ENCODE measurements around the gene VANGL2.

GRCh38 chr1:160374306-160375110, 25.9 kb upstream of the VANGL2 start:
- no peak for TF ChIP-seq POLR2A (IDR thresholded peaks at IDR 0.05; ENCODE audit: low read depth, low read length)
- TF ChIP-seq TAF1 (IDR thresholded peaks at IDR 0.05; ENCODE audit: low read depth, low read length): no peak
- TF ChIP-seq POLR2AphosphoS5 (IDR thresholded peaks at IDR 0.05; ENCODE audit: low read depth, low read length): no peak
- no peak for TF ChIP-seq PAX5 (IDR thresholded peaks at IDR 0.05; ENCODE audit: insufficient read depth, low read length, severe bottlenecking)
- TF ChIP-seq POU2F2 (IDR thresholded peaks at IDR 0.05; ENCODE audit: low read depth, low read length): no peak
- TF ChIP-seq SPI1 (IDR thresholded peaks at IDR 0.05; ENCODE audit: low read depth, low read length): no peak

All from GM12891 (cell line).